K562 (cell line): ENCODE results near the gene ARSD. TPM values are rescaled to one million over a fixed set of nuclear protein-coding genes. Genes with fewer than 3 reads are reported as not detected.
"Not testable (repeated sequence)": the region's sequence is repeated elsewhere in the genome, so short reads cannot be mapped to it uniquely, and the experiment has no call there.

ENCODE experiments used
- ATAC-seq: fragments of 200-7000 bp; cut with Tn5 transposase; 3 replicates; pipeline ENCODE4 v1.9.1; 2020; ENCODE audit warnings: moderate library complexity
- BruUV-seq: library from RNA; stranded (reverse); fragments of 400-500 nt; replicated peaks from 2 replicates; lab custom pipeline; 2021; lab: Mats Ljungman, UMichigan
- CTCF ChIA-PET: fragments of 300-600 bp; formaldehyde crosslinking; extraction: SDS; loops from one replicate; lab custom pipeline; 2021; ENCODE audit warnings: low intra/inter-chr PET ratio; lab: Yijun Ruan, JAX
- POLR2A ChIA-PET: fragments of 300-600, 350-650 bp; sonication (Branson Sonifier 250); formaldehyde crosslinking; extraction: SDS; loops from one replicate; lab custom pipeline; 2021; ENCODE audit warnings: antibody characterized with exemption, inconsistent platforms; lab: Yijun Ruan, JAX
- DNase-seq, 4 experiments: peaks; one replicate each; pipeline versions ENCODE4 v3.0.0 to v3.0.0-alpha.2; 2011 to 2018; ENCODE audit warnings: low spot score in 3 of 4, mixed read lengths in 3 of 4; ENCODE audit errors: extremely low read depth in 1 of 4
- FAIRE-seq: peaks from 2 replicates; lab custom pipeline; 2011; peaks lifted over from hg19 to GRCh38; lab: Jason Lieb, UNC
- H2AFZ ChIP-seq: 2 replicates; pipeline ENCODE4 v1.6.0; 2011; ENCODE audit warnings: low read depth, low read length, control low read depth, inconsistent platforms
- H3K27ac ChIP-seq: fragments of 200-600 bp; 3 replicates; pipeline ENCODE4 v1.8.0; 2011; ENCODE audit warnings: low read depth, mild to moderate bottlenecking, control low read depth, inconsistent platforms, low read length, moderate library complexity, mixed read lengths; ENCODE audit errors: extremely low read depth
- H3K27me3 ChIP-seq, 2 experiments: fragments of 300-600 bp in 1 of 2; 2 replicates in 1 of 2; 3 replicates in 1 of 2; pipeline versions ENCODE4 v1.6.0 to v1.8.0; 2011; ENCODE audit warnings: inconsistent platforms in 2 of 2, low read length in 2 of 2, mild to moderate bottlenecking in 1 of 2, mixed read lengths in 1 of 2, moderate library complexity in 1 of 2; ENCODE audit not compliant: control insufficient read depth in 2 of 2, insufficient read depth in 2 of 2
- H3K36me3 ChIP-seq: fragments of 300-600 bp; 3 replicates; pipeline ENCODE4 v1.8.0; 2011; ENCODE audit warnings: mild to moderate bottlenecking, low read length, inconsistent platforms; ENCODE audit not compliant: control insufficient read depth, insufficient read depth
- H3K4me1 ChIP-seq, 2 experiments: fragments of 200-600 bp in 1 of 2; replicated peaks in 1 of 2; 2 replicates in 1 of 2; 3 replicates in 1 of 2; pipeline versions ENCODE4 v1.5.1 to v1.8.0; 2011; ENCODE audit warnings: inconsistent platforms in 2 of 2, low read length in 2 of 2, mild to moderate bottlenecking in 1 of 2, mixed read lengths in 1 of 2, moderate library complexity in 1 of 2; ENCODE audit not compliant: control insufficient read depth in 2 of 2, insufficient read depth in 2 of 2
- H3K4me2 ChIP-seq: 2 replicates; pipeline ENCODE4 v1.6.1; 2011; ENCODE audit warnings: low read length, control low read depth, inconsistent platforms, mixed read lengths; ENCODE audit not compliant: insufficient read depth
- H3K4me3 ChIP-seq: fragments of 200-600 bp; sonication (generic), shearing (Covaris generic); 2 replicates; pipeline ENCODE4 v1.5.1; 2016; ENCODE audit warnings: control low read depth, inconsistent platforms
- H3K79me2 ChIP-seq: fragments of 200-600 bp; 3 replicates; pipeline ENCODE4 v1.8.0; 2011; ENCODE audit warnings: low read length, inconsistent platforms; ENCODE audit not compliant: control insufficient read depth, insufficient read depth
- H3K9ac ChIP-seq, 2 experiments: 2 replicates each; pipeline versions ENCODE4 v1.6.0 to v1.6.1; 2011; ENCODE audit warnings: low read depth in 2 of 2, low read length in 2 of 2, control low read depth in 1 of 2, inconsistent platforms in 1 of 2, mild to moderate bottlenecking in 1 of 2, mixed read lengths in 1 of 2; ENCODE audit not compliant: insufficient read depth in 1 of 2
- H3K9me1 ChIP-seq: one replicate; pipeline ENCODE4 v1.6.0; 2011; ENCODE audit warnings: inconsistent platforms, mild to moderate bottlenecking, low read length, moderate library complexity; ENCODE audit not compliant: control insufficient read depth, insufficient read depth
- H3K9me3 ChIP-seq: replicated peaks from 2 replicates; pipeline ENCODE4 v1.5.1; 2011; ENCODE audit warnings: low read depth, low read length, inconsistent platforms; ENCODE audit not compliant: control insufficient read depth, insufficient read depth
- H4K20me1 ChIP-seq: replicated peaks from 2 replicates; pipeline ENCODE4 v1.6.1; 2011; ENCODE audit warnings: low read length, inconsistent platforms, mixed read lengths; ENCODE audit not compliant: control insufficient read depth, insufficient read depth
- HMG20A ChIP-seq: fragments of 450-650 bp; formaldehyde crosslinking; conservative IDR thresholded peaks from 2 replicates; pipeline ENCODE4 v1.4.0; 2020; ENCODE audit warnings: mild to moderate bottlenecking, mixed read lengths
- PBX2 ChIP-seq, 2 experiments: IDR thresholded peaks in 1 of 2; conservative IDR thresholded peaks in 1 of 2; 2 replicates each; pipeline ENCODE4 v1.6.1; 2016; ENCODE audit warnings: low read depth in 2 of 2, mild to moderate bottlenecking in 1 of 2, missing compliant biosample characterization in 1 of 2, missing genetic modification characterization in 1 of 2, moderate library complexity in 1 of 2
- POLR2H ChIP-seq: IDR thresholded peaks from 2 replicates; pipeline ENCODE4 v1.6.1; 2016; ENCODE audit warnings: missing genetic modification characterization, low read depth, mild to moderate bottlenecking, control low read depth, missing compliant biosample characterization, moderate library complexity
- VEZF1 ChIP-seq: fragments of 200-800 bp; sonication (Bioruptor generic); IDR thresholded peaks from 2 replicates; pipeline ENCODE4 v1.6.1; 2017; ENCODE audit warnings: missing genetic modification characterization, missing compliant biosample characterization
- ZHX1 ChIP-seq: fragments of 150-350 bp; conservative IDR thresholded peaks from 2 replicates; pipeline ENCODE4 v1.6.1; 2014; ENCODE audit warnings: low read length
- ZNF280B ChIP-seq: fragments of 250-450 bp; sonication (Bioruptor Pico); IDR thresholded peaks from 2 replicates; pipeline ENCODE4 v1.5.1; 2021; ENCODE audit warnings: mild to moderate bottlenecking
- ZNF589 ChIP-seq: fragments of 200-800 bp; sonication (Bioruptor generic); IDR thresholded peaks from 2 replicates; pipeline ENCODE4 v1.6.1; 2016; ENCODE audit warnings: low read depth, missing genetic modification characterization, missing compliant biosample characterization
- ZNF695 ChIP-seq: fragments of 450-650 bp; formaldehyde crosslinking; IDR thresholded peaks from 2 replicates; pipeline ENCODE4 v1.4.0; 2020; ENCODE audit warnings: mild to moderate bottlenecking, moderate library complexity
- WGBS: fragments of 100-300 bp; shearing (Covaris generic); methylation state at CpG from one replicate; pipeline ENCODE4 v1.1.6; 2016; ENCODE audit warnings: low coverage, mixed read lengths; ENCODE audit not compliant: insufficient coverage; ENCODE audit errors: missing lambda C conversion rate; 5-methylcytosine and 5-hydroxymethylcytosine counted together
- in situ Hi-C: fragments of 300-500 bp; cut with MboI; formaldehyde crosslinking; loops from 4 replicates; pipeline ENCODE4 v1.15.0; 2018; ENCODE audit warnings: inconsistent platforms, mixed read lengths
- intact Hi-C: fragments of 100-400 bp; cut with micrococcal nuclease; formaldehyde crosslinking; loops from 2 replicates; pipeline ENCODE4 v1.14.2; 2022
- polyA plus RNA-seq, 8 experiments: library from polyadenylated mRNA; depleted of rRNA in 4 of 8; stranded (reverse) in 5 of 8; unstranded in 3 of 8; fragments of >200 nt; fragmentation: Nextera tagmentation in 2 of 8; fragmentation: Illumina TruSeq in 1 of 8; extraction: Ambion mirVana in 2 of 8; extraction: Trizol in 1 of 8; gene quantifications; 2 replicates each; pipeline versions ENCODE4 v1.2.1 to v1.2.3, GENCODE V29; 2011 to 2014; ENCODE audit warnings: inconsistent platforms in 1 of 8, missing spikeins in 1 of 8
- total RNA-seq, 7 experiments: library from RNA; depleted of rRNA in 6 of 7; stranded (reverse); fragments of >200 nt in 6 of 7; fragmentation: Illumina TruSeq in 2 of 7; extraction: Trizol in 2 of 7; gene quantifications; 2 replicates each; pipeline versions ENCODE4 v1.2.1 to v1.2.3, GENCODE V29; 2011 to 2021; ENCODE audit warnings: low replicate concordance in 1 of 7

Gene ARSD
- total and polyA plus RNA-seq, 9 of the 15 experiments (the other 6 are each of a cell fraction or from before 2014, with no cell fraction given), result 0.05 to 0.23 (median 0.09) TPM; not detected in 1

- not testable (repeated sequence) for TF ChIP-seq PBX2 (CRISPR knock-in tag; IDR thresholded peaks at IDR 0.05; ENCODE audit: low read depth)
- TF ChIP-seq PBX2 (tag; conservative IDR thresholded peaks at IDR 0.05; ENCODE audit: low read depth), result peak; percentile 48
- TF ChIP-seq VEZF1, result peak; percentile 71
- TF ChIP-seq, all 486 proteins: peak for 44; not testable (repeated sequence) for 442
These were observed 31.2 kb downstream of the ARSD start (continued) for GRCh38 chrX:2897690-2898623.

- Histone ChIP-seq H4K20me1 (no peaks in the 10 kb centered on the region), H3K4me3 (no peak overlapping the region), H3K9me1 (no peaks in the 10 kb centered on the region), H3K4me1 (peaks cover 7 to 21% of the 10 kb centered on the region in 2 experiments; a peak in 4 of 5 replicates), H3K9ac (peak overlapping the region in 1 of 2 experiments; percentile 35; a peak in 1 of 4 replicates), H3K4me2 (no peak overlapping the region), H3K27me3 (no peaks in the 10 kb centered on the region), H2AFZ (no peak overlapping the region), H3K79me2 (no peaks in the 10 kb centered on the region), H3K9me3 (no peaks in the 10 kb centered on the region), H3K36me3 (no peaks in the 10 kb centered on the region), H3K27ac (no peak overlapping the region)
- WGBS, result 46% methylated on average over 12 of the region's 12 CpGs
- DNase-seq, result no peak
- intact Hi-C loops, result no loop called here
- CTCF ChIA-PET, result no interaction called here
- BruUV-seq, result no TSS peak
- POLR2A ChIA-PET, result no interaction called here
- in situ Hi-C loops, result loop anchor here (25.0 kb wide), 1 partner anchor 740 kb away; no protein-coding TSS in a partner anchor
- FAIRE-seq, result peak; percentile 71
- peak; percentile 9; the same call in 2 of the 3 replicates for ATAC-seq
- TF ChIP-seq POLR2H (tag), result no peak
- no peak for TF ChIP-seq HMG20A (CRISPR knock-in tag)
- TF ChIP-seq ZHX1, result no peak
- TF ChIP-seq ZNF695 (CRISPR knock-in tag), result no peak
- TF ChIP-seq ZNF589 (CRISPR knock-in tag), result no peak
- TF ChIP-seq ZNF280B (CRISPR knock-in tag), result no peak
These were observed 31.8 kb downstream of the ARSD start for GRCh38 chrX:2897311-2897689.
